ENCODE results near the gene POR. TPM values are rescaled to one million over a fixed set of nuclear protein-coding genes. Genes with fewer than 3 reads are reported as not detected.

Gene POR
- total and polyA plus RNA-seq, 2 of the 8 experiments (the other 6 are each of a cell fraction or from before 2014, with no cell fraction given) = 98.7 to 144 TPM

GRCh38 chr7:75922966-75923603 is 8.1 kb downstream of the POR start:
- Histone ChIP-seq H3K56ac (replicated peaks; ENCODE audit: insufficient read length, low read depth, low read length) (no peak overlapping the region), H3K79me1 (ENCODE audit: low read depth, low read length) (peaks cover 24% of the 10 kb centered on the region), H3K36me3 (ENCODE audit: control insufficient read depth in 2 of 4, insufficient read depth in 4 of 4, low read length in 3 of 4) (peaks cover 0 to 3% (median 1%) of the 10 kb centered on the region in 4 experiments; a peak in 2 of 8 replicates), H3K4me1 (replicated peaks in 1 of 4; ENCODE audit: control insufficient read depth in 3 of 4, insufficient read depth in 4 of 4, low read length in 3 of 4) (peaks cover 2 to 3% (median 3%) of the 10 kb centered on the region in 4 experiments; a peak in 4 of 7 replicates), H4K20me1 (replicated peaks in 1 of 2; ENCODE audit: control insufficient read depth in 1 of 2, insufficient read depth in 2 of 2, low read length in 2 of 2) (peaks cover 13 to 37% of the 10 kb centered on the region in 2 experiments), H3K27me3 (replicated peaks in 1 of 4; ENCODE audit: control insufficient read depth in 3 of 4, extremely low read depth in 1 of 4, insufficient read depth in 3 of 4, low read length in 3 of 4) (no peaks in the 10 kb centered on the region), H3K9me3 (ENCODE audit: insufficient read depth in 2 of 2, low read depth in 1 of 2, low read length in 1 of 2) (no peaks in the 10 kb centered on the region), H4K8ac (ENCODE audit: extremely low read depth, insufficient read depth, low read length) (no peak overlapping the region), H2BK20ac (ENCODE audit: low read length) (no peak overlapping the region), H3K4me3 (ENCODE audit: extremely low read depth in 1 of 4, insufficient read depth in 2 of 4, low read depth in 3 of 4, low read length in 4 of 4) (no peak overlapping the region), H3K27ac (ENCODE audit: low read depth, low read length) (no peak overlapping the region), H3K79me2 (ENCODE audit: control insufficient read depth in 1 of 2, insufficient read depth in 2 of 2, low read length in 2 of 2) (peaks cover 46 to 86% of the 10 kb centered on the region in 2 experiments), H3K4me2 (ENCODE audit: insufficient read depth in 1 of 2, low read depth in 2 of 2, low read length in 2 of 2) (no peak overlapping the region), H2BK15ac (ENCODE audit: low read length) (no peak overlapping the region), H4K5ac (ENCODE audit: insufficient read length, low read depth, low read length) (no peak overlapping the region), H3K23me2 (ENCODE audit: low read depth, low read length) (0 out of 2 replicates have a peak, but pooled peaks cover 2% of the 10 kb centered on the region), H2BK12ac (ENCODE audit: low read depth, low read length) (no peak overlapping the region), H2BK120ac (replicated peaks; ENCODE audit: low read depth, low read length) (no peak overlapping the region), H2AK5ac (ENCODE audit: low read depth, low read length) (no peak overlapping the region), H2BK5ac (ENCODE audit: low read depth, low read length) (no peak overlapping the region), H4K91ac (replicated peaks; ENCODE audit: insufficient read length, low read length) (no peak overlapping the region), H3K14ac (ENCODE audit: insufficient read length) (no peak overlapping the region), H3K9ac (replicated peaks in 1 of 4; ENCODE audit: extremely low read depth in 1 of 4, low read depth in 3 of 4, low read length in 3 of 4) (no peak overlapping the region), H2AFZ (ENCODE audit: low read length) (no peak overlapping the region), H3K4ac (replicated peaks; ENCODE audit: insufficient read length, low read depth, low read length) (no peak overlapping the region), H3K23ac (ENCODE audit: insufficient read length) (no peak overlapping the region), H3K18ac (ENCODE audit: extremely low read depth, low read length) (no peak overlapping the region)
- WGBS, 2 experiments (ENCODE audit: extremely low coverage in 1 of 2, insufficient coverage in 1 of 2, insufficient read length in 1 of 2, insufficient replicate concordance in 2 of 2, low coverage in 1 of 2, low lambda C conversion rate in 2 of 2, missing lambda C conversion rate in 1 of 2) = 97% methylated on average over 9 of the region's 9 CpGs; no CpG with 5 or more reads in 1 of the 2 experiments
- FAIRE-seq (no peak), DNase-seq (ENCODE audit: low read depth in 1 of 2, low spot score in 2 of 2) (no peak)
- ChIA-PET POLR2A (ENCODE audit: partially characterized antibody) (interaction anchor here (4.7 kb wide), 1 partner anchor 7 kb away, joined by 31 read pairs; the partner anchor contains the start of gene POR), CTCF (ENCODE audit: partially characterized antibody) (interaction anchor here (1.0 to 1.9 kb wide), 2 partner anchors 15 to 97 kb away, joined by 3 to 5 read pairs; no protein-coding TSS in a partner anchor)
- no peak for TF ChIP-seq SIX5 (IDR thresholded peaks at IDR 0.05; ENCODE audit: low read depth, low read length)
- TF ChIP-seq CBX5 (IDR thresholded peaks at IDR 0.05; ENCODE audit: low read depth, low read length) = no peak
- TF ChIP-seq SRF (IDR thresholded peaks at IDR 0.05; ENCODE audit: low read depth, low read length) = no peak
- no peak for TF ChIP-seq RNF2 (IDR thresholded peaks at IDR 0.05; ENCODE audit: borderline replicate concordance, low read depth, low read length, missing control alignments, poor library complexity, severe bottlenecking)
- no peak for TF ChIP-seq KDM5A (IDR thresholded peaks at IDR 0.05; ENCODE audit: low read length)
